Thyroid gland (tissue), 4 donors: ENCODE results near the gene PPP2R5E.

Experiments
- CTCF ChIP-seq, 6 experiments: fragments of 200-600 bp in 3 of 6; fragments of 450-650 bp in 3 of 6; sonication (generic) in 3 of 6; IDR thresholded peaks; one replicate each; pipeline ENCODE4 v1.5.1; 2016 to 2019; ENCODE audit warnings: antibody characterized with exemption in 6 of 6, mild to moderate bottlenecking in 2 of 6, inconsistent platforms in 1 of 6, moderate library complexity in 1 of 6
- POLR2A ChIP-seq, 2 donors: fragments of 450-650 bp; IDR thresholded peaks; one replicate each; pipeline ENCODE4 v1.6.1; 2017; ENCODE audit warnings: antibody characterized with exemption in 2 of 2, mild to moderate bottlenecking in 2 of 2, moderate library complexity in 1 of 2

- TF ChIP-seq POLR2A (IDR thresholded peaks at IDR 0.05) (no peak), CTCF (IDR thresholded peaks at IDR 0.05) (no peak)
Observed at GRCh38 chr14:63452796-63453195, 90.4 kb downstream of the PPP2R5E start.
